H1 (cell line): Measurements from ENCODE around the gene CKS1B. TPM values are rescaled to one million over a fixed set of nuclear protein-coding genes. Genes with fewer than 3 reads are reported as not detected.

Experiments used
- CTCF ChIA-PET: fragments of 300-600 bp; sonication (Branson Sonifier 250); formaldehyde crosslinking; loops from one replicate; lab custom pipeline; 2021; ENCODE audit not compliant: partially characterized antibody; lab: Charles Lee
- POLR2A ChIA-PET: fragments of 300-600 bp; sonication (Branson Sonifier 250); formaldehyde crosslinking; loops from one replicate; lab custom pipeline; 2021; ENCODE audit warnings: inconsistent platforms; ENCODE audit not compliant: partially characterized antibody; lab: Charles Lee
- DNase-seq, 2 experiments: peaks; one replicate each; pipeline versions ENCODE4 v3.0.0 to v3.0.0-alpha.2; 2010 to 2022; ENCODE audit warnings: low spot score in 2 of 2, low read depth in 1 of 2, mixed read lengths in 1 of 2
- FAIRE-seq: peaks from 2 replicates; lab custom pipeline; 2011; peaks lifted over from hg19 to GRCh38; lab: Jason Lieb, UNC
- H2AFZ ChIP-seq: 2 replicates; pipeline ENCODE4 v1.8.1; 2012; ENCODE audit warnings: low read length, inconsistent platforms
- H2AK5ac ChIP-seq: 2 replicates; pipeline ENCODE4 v1.6.1; 2013; ENCODE audit warnings: low read depth, low read length
- H2BK120ac ChIP-seq: replicated peaks from 2 replicates; pipeline ENCODE3; 2013; ENCODE audit warnings: low read depth, low read length, inconsistent platforms
- H2BK12ac ChIP-seq: 2 replicates; pipeline ENCODE4 v1.6.1; 2013; ENCODE audit warnings: low read depth, low read length
- H2BK15ac ChIP-seq: 2 replicates; pipeline ENCODE4 v1.6.1; 2013; ENCODE audit warnings: low read length
- H2BK20ac ChIP-seq: 2 replicates; pipeline ENCODE4 v1.6.1; 2013; ENCODE audit warnings: low read length
- H2BK5ac ChIP-seq: 2 replicates; pipeline ENCODE4 v1.6.1; 2013; ENCODE audit warnings: low read depth, low read length
- H3K14ac ChIP-seq: 2 replicates; pipeline ENCODE4 v1.6.1; 2013; ENCODE audit warnings: inconsistent platforms; ENCODE audit not compliant: insufficient read length
- H3K18ac ChIP-seq: 2 replicates; pipeline ENCODE4 v1.6.1; 2013; ENCODE audit warnings: low read length; ENCODE audit errors: extremely low read depth
- H3K23ac ChIP-seq: 2 replicates; pipeline ENCODE4 v1.6.1; 2013; ENCODE audit warnings: inconsistent platforms; ENCODE audit not compliant: insufficient read length
- H3K23me2 ChIP-seq: 2 replicates; pipeline ENCODE4 v1.6.1; 2013; ENCODE audit warnings: low read depth, low read length
- H3K27ac ChIP-seq: 2 replicates; pipeline ENCODE4 v1.6.1; 2011; ENCODE audit warnings: low read depth, low read length, inconsistent platforms
- H3K27me3 ChIP-seq, 4 experiments: replicated peaks in 1 of 4; 1 replicate in 1 of 4; 2 replicates in 3 of 4; pipeline versions ENCODE4 v1.6.1 to v1.8.1; 2011 to 2013; ENCODE audit warnings: low read length in 3 of 4, mild to moderate bottlenecking in 3 of 4, inconsistent platforms in 2 of 4, mixed read lengths in 2 of 4, moderate library complexity in 1 of 4; ENCODE audit not compliant: control insufficient read depth in 3 of 4, insufficient read depth in 3 of 4; ENCODE audit errors: extremely low read depth in 1 of 4
- H3K36me3 ChIP-seq, 4 experiments: 2 replicates each; pipeline versions ENCODE4 v1.6.1 to v1.8.1; 2011 to 2013; ENCODE audit warnings: mild to moderate bottlenecking in 4 of 4, low read length in 3 of 4, moderate library complexity in 2 of 4, control low read depth in 1 of 4, inconsistent platforms in 1 of 4; ENCODE audit not compliant: insufficient read depth in 4 of 4, control insufficient read depth in 2 of 4
- H3K4ac ChIP-seq: replicated peaks from 2 replicates; pipeline ENCODE3; 2013; ENCODE audit warnings: low read length, low read depth, mixed read lengths, inconsistent platforms; ENCODE audit not compliant: insufficient read length
- H3K4me1 ChIP-seq, 4 experiments: replicated peaks in 1 of 4; 1 replicate in 1 of 4; 2 replicates in 3 of 4; pipeline versions ENCODE4 v1.6.1 to v1.8.1; 2011 to 2013; ENCODE audit warnings: low read length in 3 of 4, inconsistent platforms in 2 of 4, mixed read lengths in 1 of 4; ENCODE audit not compliant: insufficient read depth in 4 of 4, control insufficient read depth in 3 of 4
- H3K4me2 ChIP-seq, 2 experiments: 2 replicates each; pipeline versions ENCODE4 v1.6.1 to v1.8.1; 2011 to 2013; ENCODE audit warnings: low read depth in 2 of 2, low read length in 2 of 2, control low read depth in 1 of 2, inconsistent platforms in 1 of 2, mild to moderate bottlenecking in 1 of 2; ENCODE audit not compliant: insufficient read depth in 1 of 2
- H3K4me3 ChIP-seq, 4 experiments: fragments of 200-600, 300-600 bp in 1 of 4; sonication (generic), shearing (Covaris generic), sonication (Bioruptor Twin) in 1 of 4; 2 replicates each; pipeline versions ENCODE4 v1.5.1 to v1.8.1; 2011 to 2016; ENCODE audit warnings: low read length in 4 of 4, low read depth in 3 of 4, control low read depth in 2 of 4, inconsistent platforms in 2 of 4, mild to moderate bottlenecking in 2 of 4, mixed read lengths in 1 of 4, moderate library complexity in 1 of 4; ENCODE audit not compliant: insufficient read depth in 2 of 4; ENCODE audit errors: extremely low read depth in 1 of 4
- H3K56ac ChIP-seq: replicated peaks from 2 replicates; pipeline ENCODE3; 2013; ENCODE audit warnings: low read depth, mild to moderate bottlenecking, mixed read lengths, low read length, inconsistent platforms; ENCODE audit not compliant: insufficient read length
- H3K79me1 ChIP-seq: 2 replicates; pipeline ENCODE4 v1.6.1; 2013; ENCODE audit warnings: low read depth, low read length, control low read depth
- H3K79me2 ChIP-seq, 2 experiments: 2 replicates each; pipeline versions ENCODE4 v1.6.1 to v1.8.1; 2012 to 2013; ENCODE audit warnings: low read length in 2 of 2, mild to moderate bottlenecking in 2 of 2, inconsistent platforms in 1 of 2; ENCODE audit not compliant: insufficient read depth in 2 of 2, control insufficient read depth in 1 of 2
- H3K9ac ChIP-seq, 4 experiments: replicated peaks in 1 of 4; 1 replicate in 1 of 4; 2 replicates in 3 of 4; pipeline versions ENCODE4 v1.6.1 to v1.8.1; 2011 to 2013; ENCODE audit warnings: low read depth in 3 of 4, low read length in 3 of 4, control low read depth in 2 of 4, mild to moderate bottlenecking in 2 of 4, moderate library complexity in 2 of 4, inconsistent platforms in 1 of 4; ENCODE audit errors: extremely low read depth in 1 of 4
- H3K9me3 ChIP-seq, 2 experiments: 2 replicates each; pipeline versions ENCODE4 v1.6.1 to v1.8.1; 2012 to 2013; ENCODE audit warnings: mild to moderate bottlenecking in 2 of 2, moderate library complexity in 2 of 2, control low read depth in 1 of 2, inconsistent platforms in 1 of 2, low read depth in 1 of 2, low read length in 1 of 2, mixed read lengths in 1 of 2; ENCODE audit not compliant: insufficient read depth in 2 of 2
- H4K20me1 ChIP-seq, 2 experiments: replicated peaks in 1 of 2; 2 replicates each; pipeline versions ENCODE3 to v1.8.1; 2011 to 2013; ENCODE audit warnings: inconsistent platforms in 2 of 2, low read length in 2 of 2, mild to moderate bottlenecking in 1 of 2; ENCODE audit not compliant: insufficient read depth in 2 of 2, control insufficient read depth in 1 of 2
- H4K5ac ChIP-seq: 2 replicates; pipeline ENCODE4 v1.6.1; 2013; ENCODE audit warnings: low read length, low read depth, mixed read lengths, inconsistent platforms; ENCODE audit not compliant: insufficient read length
- H4K8ac ChIP-seq: 2 replicates; pipeline ENCODE4 v1.8.0; 2013; ENCODE audit warnings: mild to moderate bottlenecking, moderate library complexity, low read length, inconsistent platforms; ENCODE audit not compliant: insufficient read depth; ENCODE audit errors: extremely low read depth
- H4K91ac ChIP-seq: replicated peaks from 2 replicates; pipeline ENCODE3; 2013; ENCODE audit warnings: low read length, mixed read lengths, inconsistent platforms; ENCODE audit not compliant: insufficient read length
- BACH1 ChIP-seq: IDR thresholded peaks from 2 replicates; pipeline ENCODE4 v1.6.1; 2012; ENCODE audit warnings: low read length, improper control_type of control experiment
- CHD2 ChIP-seq: IDR thresholded peaks from 2 replicates; pipeline ENCODE4 v1.6.1; 2012; ENCODE audit warnings: low read length, improper control_type of control experiment
- GABPA ChIP-seq: IDR thresholded peaks from 2 replicates; pipeline ENCODE4 v1.6.1; 2011; ENCODE audit warnings: mild to moderate bottlenecking, low read length, moderate library complexity, borderline replicate concordance; ENCODE audit not compliant: insufficient read depth
- HDAC6 ChIP-seq: IDR thresholded peaks from one replicate; pipeline ENCODE4 v1.7.1; 2012; ENCODE audit warnings: low read depth, mild to moderate bottlenecking, inconsistent platforms, low read length, moderate library complexity
- SIX5 ChIP-seq: IDR thresholded peaks from 2 replicates; pipeline ENCODE4 v1.6.1; 2011; ENCODE audit warnings: mild to moderate bottlenecking, low read depth, low read length
- WGBS, 2 experiments: shearing (Covaris generic) in 1 of 2; methylation state at CpG; one replicate each; pipeline versions ENCODE4 v1.1.6 to v1.1.7; 2013 to 2015; ENCODE audit warnings: low lambda C conversion rate in 2 of 2, mixed read lengths in 2 of 2, inconsistent platforms in 1 of 2, low coverage in 1 of 2, missing lambda C conversion rate in 1 of 2; ENCODE audit not compliant: insufficient replicate concordance in 2 of 2, insufficient coverage in 1 of 2, insufficient read length in 1 of 2; ENCODE audit errors: extremely low coverage in 1 of 2, missing lambda C conversion rate in 1 of 2; 5-methylcytosine and 5-hydroxymethylcytosine counted together
- polyA plus RNA-seq, 7 experiments: library from polyadenylated mRNA; depleted of rRNA in 3 of 7; stranded (reverse) in 5 of 7; unstranded in 2 of 7; fragments of >200 nt in 5 of 7; fragments of 200-250 nt in 2 of 7; gene quantifications; 1 replicate in 5 of 7; 2 replicates in 1 of 7; 4 replicates in 1 of 7; pipeline versions ENCODE4 v1.2.1 to v1.2.3, GENCODE V29; 2011 to 2013; ENCODE audit warnings: missing spikeins in 2 of 7, mixed read lengths in 2 of 7
- total RNA-seq: library from RNA; stranded (reverse); fragmentation: NEBNext Ultra II Directional; extraction: Animal tissue kit (Norgen Biotek cat#: 25700); gene quantifications from 2 replicates; pipeline ENCODE4 v1.2.1, GENCODE V29; 2021
- TF ChIP-seq, protein P1 (sequence below): IDR thresholded peaks from 2 replicates; pipeline ENCODE4 v1.6.1; 2011; ENCODE audit warnings: low read length, improper control_type of control experiment
- TF ChIP-seq, protein P2 (sequence below): IDR thresholded peaks from 2 replicates; pipeline ENCODE4 v1.6.1; 2012; ENCODE audit warnings: inconsistent platforms

The CKS1B gene
- total and polyA plus RNA-seq, 2 of the 8 experiments (the other 6 are each of a cell fraction or from before 2014, with no cell fraction given): 294 to 1,025 TPM

DNA sequence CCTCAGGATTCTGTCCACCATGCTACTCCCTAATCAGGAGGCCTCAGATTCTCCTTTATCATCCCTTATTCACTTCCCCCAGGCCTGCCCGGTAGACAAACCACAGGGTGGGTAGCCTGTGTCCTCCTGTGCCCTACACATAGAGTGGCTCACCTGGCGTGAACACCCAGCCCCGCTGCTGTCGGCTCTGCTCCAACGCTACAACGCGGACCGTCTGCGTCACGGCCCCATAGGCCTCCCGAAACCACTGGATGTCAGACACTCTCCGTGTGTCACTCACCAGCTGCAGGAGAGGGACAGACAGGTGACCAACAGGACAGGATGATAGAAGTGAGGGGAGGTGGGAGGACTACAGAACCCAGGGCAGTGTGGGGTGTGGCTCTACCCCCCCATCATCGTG is 48.3 kb upstream of the CKS1B start:
- no peak overlapping the region for H3K9ac ChIP-seq
- H4K5ac ChIP-seq: no peak overlapping the region
- no peak overlapping the region for H2BK12ac ChIP-seq
- 0 out of 2 replicates have a peak, but pooled peaks cover 2% of the 10 kb centered on the region for H3K23me2 ChIP-seq
- CTCF ChIA-PET: interaction anchor here (1.0 to 1.4 kb wide), 2 partner anchors 13 to 45 kb away, joined by 3 to 5 read pairs; no protein-coding TSS in a partner anchor
- WGBS, 2 experiments: 92% methylated on average over 12 of the region's 13 CpGs; no CpG with 5 or more reads in 1 of the 2 experiments
- H2BK15ac ChIP-seq: no peak overlapping the region
- H3K4ac ChIP-seq: no peak overlapping the region
- H4K91ac ChIP-seq: no peak overlapping the region
- no peaks in the 10 kb centered on the region; the same call in 1 of the 2 replicates for H3K79me1 ChIP-seq
- no peak overlapping the region for H3K18ac ChIP-seq
- no peak overlapping the region for H3K14ac ChIP-seq
- peaks cover 0 to 19% (median 8%) of the 10 kb centered on the region in 4 experiments; a peak in 3 of 8 replicates for H3K36me3 ChIP-seq
- no peak overlapping the region for H3K56ac ChIP-seq
- H2AFZ ChIP-seq: no peak overlapping the region
- no peaks in the 10 kb centered on the region for H3K27me3 ChIP-seq
- no peak overlapping the region for H2BK5ac ChIP-seq
- no peaks in the 10 kb centered on the region; a peak in 1 of 4 replicates for H3K9me3 ChIP-seq
- POLR2A ChIA-PET: interaction anchor here (1.5 kb wide), 1 partner anchor 10 kb away, joined by 5 read pairs; the partner anchor contains the start of gene PMVK
- no peak overlapping the region for H3K4me2 ChIP-seq
- no peak overlapping the region for H3K23ac ChIP-seq
- FAIRE-seq (no peak), DNase-seq (no peak)
- no peak overlapping the region for H2BK20ac ChIP-seq
- no peak overlapping the region for H4K8ac ChIP-seq
- H2AK5ac ChIP-seq: no peak overlapping the region
- no peak overlapping the region for H2BK120ac ChIP-seq
- TF ChIP-seq SIX5 (no peak), GABPA (no peak), CHD2 (no peak), HDAC6 (no peak), BACH1 (no peak)
- TF ChIP-seq, protein P1, sequence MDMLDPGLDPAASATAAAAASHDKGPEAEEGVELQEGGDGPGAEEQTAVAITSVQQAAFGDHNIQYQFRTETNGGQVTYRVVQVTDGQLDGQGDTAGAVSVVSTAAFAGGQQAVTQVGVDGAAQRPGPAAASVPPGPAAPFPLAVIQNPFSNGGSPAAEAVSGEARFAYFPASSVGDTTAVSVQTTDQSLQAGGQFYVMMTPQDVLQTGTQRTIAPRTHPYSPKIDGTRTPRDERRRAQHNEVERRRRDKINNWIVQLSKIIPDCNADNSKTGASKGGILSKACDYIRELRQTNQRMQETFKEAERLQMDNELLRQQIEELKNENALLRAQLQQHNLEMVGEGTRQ: no peak
- TF ChIP-seq, protein P2, sequence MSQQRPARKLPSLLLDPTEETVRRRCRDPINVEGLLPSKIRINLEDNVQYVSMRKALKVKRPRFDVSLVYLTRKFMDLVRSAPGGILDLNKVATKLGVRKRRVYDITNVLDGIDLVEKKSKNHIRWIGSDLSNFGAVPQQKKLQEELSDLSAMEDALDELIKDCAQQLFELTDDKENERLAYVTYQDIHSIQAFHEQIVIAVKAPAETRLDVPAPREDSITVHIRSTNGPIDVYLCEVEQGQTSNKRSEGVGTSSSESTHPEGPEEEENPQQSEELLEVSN: no peak
- H3K4me3 ChIP-seq: no peak overlapping the region
- no peak overlapping the region for H3K27ac ChIP-seq
- H3K79me2 ChIP-seq: no peaks in the 10 kb centered on the region
- H3K4me1 ChIP-seq: no peaks in the 10 kb centered on the region
- H4K20me1 ChIP-seq: no peaks in the 10 kb centered on the region
